RWPE2 (cell line): ENCODE measurements around the gene RHO.

Source experiments
- ATAC-seq: fragments of 200-7000 bp; cut with Tn5 transposase; 3 replicates; pipeline ENCODE4 v1.9.1; 2021; ENCODE audit warnings: low read depth
- DNase-seq: peaks from one replicate; pipeline ENCODE4 v3.0.0-alpha.2; 2020; ENCODE audit warnings: low spot score
- H3K27ac ChIP-seq: fragments of 450-650 bp; 2 replicates; pipeline ENCODE4 v1.5.1; 2017; ENCODE audit warnings: mild to moderate bottlenecking; ENCODE audit not compliant: poor library complexity, severe bottlenecking
- H3K27me3 ChIP-seq: fragments of 250-450 bp; sonication (Bioruptor Pico); 2 replicates; pipeline ENCODE4 v1.5.1; 2021; ENCODE audit warnings: mild to moderate bottlenecking, moderate library complexity; ENCODE audit not compliant: insufficient read depth, poor library complexity, severe bottlenecking
- H3K36me3 ChIP-seq: fragments of 250-450 bp; sonication (Bioruptor Pico); 2 replicates; pipeline ENCODE4 v1.5.1; 2020; ENCODE audit warnings: low read depth, mild to moderate bottlenecking, moderate library complexity
- H3K4me1 ChIP-seq: fragments of 250-450 bp; sonication (Bioruptor Pico); 2 replicates; pipeline ENCODE4 v1.5.1; 2021; ENCODE audit warnings: mild to moderate bottlenecking, moderate library complexity; ENCODE audit not compliant: insufficient read depth, poor library complexity, severe bottlenecking
- H3K4me3 ChIP-seq: fragments of 250-450 bp; sonication (Bioruptor Pico); 2 replicates; pipeline ENCODE4 v1.5.1; 2021; ENCODE audit warnings: mild to moderate bottlenecking, moderate library complexity; ENCODE audit not compliant: severe bottlenecking
- H3K9me3 ChIP-seq: fragments of 250-450 bp; sonication (Bioruptor Pico); 2 replicates; pipeline ENCODE4 v1.5.1; 2021; ENCODE audit warnings: mild to moderate bottlenecking, moderate library complexity; ENCODE audit not compliant: severe bottlenecking
- TF ChIP-seq, protein P1 (sequence below): fragments of 450-650 bp; IDR thresholded peaks from one replicate; pipeline ENCODE4 v1.5.1; 2017; ENCODE audit warnings: mild to moderate bottlenecking, moderate library complexity; ENCODE audit not compliant: poor library complexity, severe bottlenecking

Gene RHO

DNA sequence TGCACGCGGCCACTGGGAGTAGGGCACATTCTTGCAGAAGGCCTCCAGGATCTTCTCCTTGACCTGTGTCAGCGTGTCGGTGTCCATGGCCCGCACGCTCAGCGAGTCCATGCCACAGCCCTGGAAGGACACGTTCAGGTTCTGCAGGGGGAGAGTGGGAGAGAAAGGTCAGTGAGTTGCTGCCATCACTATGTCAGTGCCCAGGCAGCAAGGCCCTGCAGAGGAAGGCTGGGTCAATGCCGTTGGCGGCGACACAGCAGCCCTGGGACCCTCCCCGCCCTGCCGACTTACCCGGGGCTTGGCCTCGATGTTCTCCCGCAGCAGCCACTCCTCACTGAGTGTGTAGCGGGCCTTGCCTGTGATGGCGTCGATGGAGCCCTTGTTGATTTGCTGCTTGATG, 34.4 kb downstream of the RHO start:
- TF ChIP-seq, protein P1, sequence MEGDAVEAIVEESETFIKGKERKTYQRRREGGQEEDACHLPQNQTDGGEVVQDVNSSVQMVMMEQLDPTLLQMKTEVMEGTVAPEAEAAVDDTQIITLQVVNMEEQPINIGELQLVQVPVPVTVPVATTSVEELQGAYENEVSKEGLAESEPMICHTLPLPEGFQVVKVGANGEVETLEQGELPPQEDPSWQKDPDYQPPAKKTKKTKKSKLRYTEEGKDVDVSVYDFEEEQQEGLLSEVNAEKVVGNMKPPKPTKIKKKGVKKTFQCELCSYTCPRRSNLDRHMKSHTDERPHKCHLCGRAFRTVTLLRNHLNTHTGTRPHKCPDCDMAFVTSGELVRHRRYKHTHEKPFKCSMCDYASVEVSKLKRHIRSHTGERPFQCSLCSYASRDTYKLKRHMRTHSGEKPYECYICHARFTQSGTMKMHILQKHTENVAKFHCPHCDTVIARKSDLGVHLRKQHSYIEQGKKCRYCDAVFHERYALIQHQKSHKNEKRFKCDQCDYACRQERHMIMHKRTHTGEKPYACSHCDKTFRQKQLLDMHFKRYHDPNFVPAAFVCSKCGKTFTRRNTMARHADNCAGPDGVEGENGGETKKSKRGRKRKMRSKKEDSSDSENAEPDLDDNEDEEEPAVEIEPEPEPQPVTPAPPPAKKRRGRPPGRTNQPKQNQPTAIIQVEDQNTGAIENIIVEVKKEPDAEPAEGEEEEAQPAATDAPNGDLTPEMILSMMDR, result no peak
- DNase-seq, result no peak
- no peak overlapping the region for H3K27ac ChIP-seq
- no peaks in the 10 kb centered on the region for H3K9me3 ChIP-seq
- no peak overlapping the region for H3K4me3 ChIP-seq
- no peaks in the 10 kb centered on the region for H3K36me3 ChIP-seq
- no peaks in the 10 kb centered on the region for H3K4me1 ChIP-seq
- ATAC-seq, result no peak
- H3K27me3 ChIP-seq, result no peaks in the 10 kb centered on the region

DNA sequence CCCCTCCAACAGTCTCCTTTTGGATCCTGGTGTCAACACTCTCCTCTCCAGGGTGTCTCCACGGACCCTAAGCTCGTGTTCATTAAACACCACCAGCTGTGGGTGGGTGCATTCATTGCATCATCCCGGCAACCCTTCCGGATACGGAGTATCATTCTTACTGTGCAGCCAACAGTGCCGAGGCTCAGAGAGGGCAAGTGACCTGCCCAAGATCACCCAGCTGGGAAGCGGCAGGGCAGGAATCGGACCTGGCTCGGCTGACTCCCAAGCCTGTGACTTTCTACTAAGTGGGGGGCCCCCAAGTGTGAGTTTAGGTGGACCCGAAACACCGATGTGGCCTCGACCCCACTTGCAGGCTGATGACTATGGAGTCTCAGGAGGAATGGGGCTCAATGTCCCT, 34.9 kb downstream of the RHO start:
- Histone ChIP-seq H3K4me3 (no peak overlapping the region), H3K27me3 (no peaks in the 10 kb centered on the region), H3K27ac (no peak overlapping the region), H3K9me3 (no peaks in the 10 kb centered on the region), H3K4me1 (no peaks in the 10 kb centered on the region), H3K36me3 (no peaks in the 10 kb centered on the region)
- TF ChIP-seq, protein P1, result no peak
- DNase-seq (no peak), ATAC-seq (no peak)

DNA sequence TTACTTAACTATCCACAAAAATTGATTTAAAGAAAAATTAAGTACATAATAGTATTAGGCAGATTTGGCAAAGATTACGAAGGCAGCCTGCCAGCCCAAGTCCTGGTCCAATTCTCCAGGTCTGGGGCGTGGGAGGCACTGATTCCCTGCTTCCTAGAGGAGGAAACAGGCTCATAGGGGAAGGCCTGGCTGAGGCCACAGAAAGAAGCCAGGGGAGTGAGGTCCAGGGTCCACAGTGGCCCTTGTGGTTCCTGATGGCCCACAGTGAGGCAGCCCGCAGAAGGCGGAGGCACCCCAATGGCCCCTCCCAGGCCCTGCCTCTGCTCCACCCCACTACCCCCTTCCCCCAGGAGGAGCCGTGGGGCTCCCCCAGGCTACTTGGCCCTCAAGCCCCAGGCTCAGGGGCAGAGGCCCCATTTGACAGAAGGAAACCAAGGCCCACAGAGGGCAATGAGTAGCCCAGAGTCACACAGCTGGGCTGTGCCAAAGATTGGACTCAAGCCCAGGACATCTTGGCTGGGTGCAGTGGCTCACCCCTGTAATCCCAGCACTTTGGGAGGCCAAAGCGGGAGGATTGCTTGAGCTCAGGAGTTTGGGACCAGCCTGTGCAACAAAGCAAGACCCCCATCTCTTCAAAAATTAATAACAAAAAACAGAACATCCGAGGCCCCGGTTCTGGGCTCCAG, 35.6 kb downstream of the RHO start:
- ATAC-seq, result no peak
- no peak overlapping the region for H3K4me3 ChIP-seq
- H3K9me3 ChIP-seq, result no peaks in the 10 kb centered on the region
- no peaks in the 10 kb centered on the region for H3K36me3 ChIP-seq
- TF ChIP-seq, protein P1, result no peak
- H3K27ac ChIP-seq, result no peak overlapping the region
- DNase-seq, result no peak
- no peaks in the 10 kb centered on the region for H3K27me3 ChIP-seq
- H3K4me1 ChIP-seq, result no peaks in the 10 kb centered on the region

DNA sequence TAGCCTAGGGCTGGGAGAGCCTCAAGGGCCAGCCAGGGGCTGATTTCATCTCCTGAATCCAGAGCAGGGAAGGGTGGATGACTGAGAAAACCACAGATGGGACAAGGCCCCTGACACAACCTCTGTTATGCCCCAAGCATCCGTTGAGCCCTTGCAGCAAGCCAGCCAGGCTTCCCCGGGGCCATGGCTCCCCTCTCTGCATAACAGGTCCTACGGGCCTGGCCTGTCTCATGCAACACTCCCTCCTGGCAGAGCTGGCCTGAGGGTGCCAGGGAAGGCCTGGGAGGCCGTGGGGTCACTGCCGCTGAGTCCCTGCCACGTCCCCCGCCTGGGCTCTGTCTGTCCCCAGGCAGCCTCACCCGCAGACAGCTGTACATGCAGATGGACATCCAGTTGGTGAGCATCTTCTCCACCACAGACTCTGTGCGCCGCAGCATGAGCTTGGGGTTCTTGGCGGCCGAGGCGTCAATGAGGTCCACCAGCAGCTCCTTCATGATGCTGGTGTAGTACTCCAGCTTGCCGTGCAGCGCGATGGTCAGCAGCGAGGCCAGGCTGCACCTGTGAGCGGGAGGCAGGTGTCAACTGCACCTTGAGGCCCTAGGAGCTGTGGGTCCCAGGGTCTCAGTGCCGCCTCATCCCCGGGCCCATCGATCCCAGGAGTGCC, 36.7 kb downstream of the RHO start:
- H3K36me3 ChIP-seq, result no peaks in the 10 kb centered on the region

More for the DNA sequence above, 36.7 kb downstream of the RHO start:
- DNase-seq, result no peak
- Histone ChIP-seq H3K4me3 (no peak overlapping the region), H3K27me3 (no peaks in the 10 kb centered on the region), H3K9me3 (no peaks in the 10 kb centered on the region), H3K4me1 (no peaks in the 10 kb centered on the region), H3K27ac (no peak overlapping the region)
- TF ChIP-seq, protein P1, result no peak
- no peak for ATAC-seq
